HepG2 (cell line): Measurements from ENCODE around the gene CEP19. TPM values are rescaled to one million over a fixed set of nuclear protein-coding genes. Genes with fewer than 3 reads are reported as not detected.

Experiments used
- AKAP8 ChIP-seq: sonication (generic); formaldehyde crosslinking; IDR thresholded peaks from 2 replicates; pipeline ENCODE4 v1.5.1; 2020; ENCODE audit warnings: mild to moderate bottlenecking, missing genetic modification reagents
- FOSL2 ChIP-seq: sonication (generic); formaldehyde crosslinking; IDR thresholded peaks from 2 replicates; pipeline ENCODE4 v1.4.0; 2020; ENCODE audit warnings: missing genetic modification reagents
- GATAD2A ChIP-seq: IDR thresholded peaks from 2 replicates; pipeline ENCODE4 v1.6.1; 2016
- GFI1 ChIP-seq: sonication (generic); formaldehyde crosslinking; IDR thresholded peaks from 2 replicates; pipeline ENCODE4 v1.5.0; 2020; ENCODE audit warnings: missing genetic modification reagents, mild to moderate bottlenecking, borderline replicate concordance
- GTF3A ChIP-seq: sonication (generic); formaldehyde crosslinking; conservative IDR thresholded peaks from 2 replicates; pipeline ENCODE4 v1.4.0; 2020; ENCODE audit warnings: mild to moderate bottlenecking, missing genetic modification reagents
- KDM2A ChIP-seq: sonication (generic); formaldehyde crosslinking; IDR thresholded peaks from 2 replicates; pipeline ENCODE4 v1.4.0; 2020; ENCODE audit warnings: low read depth, missing genetic modification reagents, borderline replicate concordance
- KDM4B ChIP-seq: sonication (generic); formaldehyde crosslinking; IDR thresholded peaks from 2 replicates; pipeline ENCODE4 v1.4.0; 2020; ENCODE audit warnings: missing genetic modification reagents
- POGZ ChIP-seq: sonication (generic); formaldehyde crosslinking; IDR thresholded peaks from 2 replicates; pipeline ENCODE4 v1.4.0; 2020; ENCODE audit warnings: mild to moderate bottlenecking, missing genetic modification reagents
- RCOR2 ChIP-seq: IDR thresholded peaks from 2 replicates; pipeline ENCODE4 v1.6.1; 2016; ENCODE audit warnings: missing biosample characterization, missing genetic modification reagents
- TAF1 ChIP-seq: sonication (generic); formaldehyde crosslinking; IDR thresholded peaks from 2 replicates; pipeline ENCODE4 v1.4.0; 2020; ENCODE audit warnings: missing genetic modification reagents
- TAF15 ChIP-seq: fragments of 200-400 bp; formaldehyde crosslinking; IDR thresholded peaks from one replicate; pipeline ENCODE4 v1.6.1; 2018; ENCODE audit warnings: mild to moderate bottlenecking, low read depth, low read length; ENCODE audit not compliant: poor library complexity, severe bottlenecking
- YY1 ChIP-seq: IDR thresholded peaks from 2 replicates; pipeline ENCODE4 v1.6.1; 2011; ENCODE audit warnings: low read length, low read depth, moderate library complexity, mild to moderate bottlenecking; ENCODE audit not compliant: insufficient read depth, insufficient replicate concordance
- ZBTB38 ChIP-seq: sonication (generic); formaldehyde crosslinking; IDR thresholded peaks from 2 replicates; pipeline ENCODE4 v1.5.1; 2020; ENCODE audit warnings: mild to moderate bottlenecking, missing genetic modification reagents
- ZNF24 ChIP-seq: fragments of 450-650 bp; IDR thresholded peaks from 2 replicates; pipeline ENCODE4 v1.6.1; 2017; ENCODE audit warnings: antibody characterized with exemption, mild to moderate bottlenecking
- ZNF251 ChIP-seq: sonication (generic); formaldehyde crosslinking; IDR thresholded peaks from 2 replicates; pipeline ENCODE4 v1.9.0; 2021; ENCODE audit warnings: mild to moderate bottlenecking, missing genetic modification reagents
- ZNF549 ChIP-seq: sonication (generic); formaldehyde crosslinking; IDR thresholded peaks from 2 replicates; pipeline ENCODE4 v1.5.0; 2020; ENCODE audit warnings: missing genetic modification reagents
- ZNF616 ChIP-seq: sonication (generic); formaldehyde crosslinking; IDR thresholded peaks from 2 replicates; pipeline ENCODE4 v1.5.0; 2020; ENCODE audit warnings: low read depth, mild to moderate bottlenecking, missing genetic modification reagents
- ZNF672 ChIP-seq: sonication (generic); formaldehyde crosslinking; IDR thresholded peaks from 2 replicates; pipeline ENCODE4 v1.8.1; 2022; ENCODE audit warnings: missing genetic modification reagents
- ZNF768 ChIP-seq: sonication (generic); formaldehyde crosslinking; IDR thresholded peaks from 2 replicates; pipeline ENCODE4 v1.4.0; 2020; ENCODE audit warnings: missing genetic modification reagents
- polyA plus RNA-seq, 8 experiments: library from polyadenylated mRNA; depleted of rRNA in 3 of 8; stranded (reverse) in 7 of 8; unstranded in 1 of 8; fragments of >200 nt; fragmentation: Illumina TruSeq in 4 of 8; extraction: Trizol in 4 of 8; gene quantifications; 2 replicates each; pipeline versions ENCODE4 v1.2.1 to v1.2.3, GENCODE V29; 2011 to 2016; ENCODE audit warnings: low read depth in 4 of 8, missing spikeins in 1 of 8, mixed read lengths in 1 of 8; ENCODE audit not compliant: insufficient read depth in 1 of 8
- total RNA-seq, 5 experiments: library from RNA; depleted of rRNA; stranded (reverse); fragments of >200 nt; fragmentation: Illumina TruSeq; extraction: Trizol; gene quantifications; 2 replicates each; pipeline ENCODE4 v1.2.3, GENCODE V29; 2016; ENCODE audit warnings: low read depth in 1 of 5
- TF ChIP-seq, protein P1 (sequence below): sonication (generic); formaldehyde crosslinking; IDR thresholded peaks from 2 replicates; pipeline ENCODE4 v1.9.0; 2021; ENCODE audit warnings: missing genetic modification reagents, borderline replicate concordance
- TF ChIP-seq, protein P2 (sequence below): sonication (generic); formaldehyde crosslinking; IDR thresholded peaks from 2 replicates; pipeline ENCODE4 v1.4.0; 2020; ENCODE audit warnings: missing genetic modification reagents, mild to moderate bottlenecking, borderline replicate concordance
- TF ChIP-seq, protein P3 (sequence below): sonication (generic); formaldehyde crosslinking; IDR thresholded peaks from 2 replicates; pipeline ENCODE4 v1.5.0; 2020; ENCODE audit warnings: missing genetic modification reagents
- TF ChIP-seq, protein P4 (sequence below): sonication (generic); formaldehyde crosslinking; IDR thresholded peaks from 2 replicates; pipeline ENCODE4 v1.4.0; 2020; ENCODE audit warnings: missing genetic modification reagents

CEP19 gene
- total and polyA plus RNA-seq, 2 of the 13 experiments (the other 11 are each of a cell fraction or from before 2014, with no cell fraction given): 0.48 to 1.2 TPM

DNA sequence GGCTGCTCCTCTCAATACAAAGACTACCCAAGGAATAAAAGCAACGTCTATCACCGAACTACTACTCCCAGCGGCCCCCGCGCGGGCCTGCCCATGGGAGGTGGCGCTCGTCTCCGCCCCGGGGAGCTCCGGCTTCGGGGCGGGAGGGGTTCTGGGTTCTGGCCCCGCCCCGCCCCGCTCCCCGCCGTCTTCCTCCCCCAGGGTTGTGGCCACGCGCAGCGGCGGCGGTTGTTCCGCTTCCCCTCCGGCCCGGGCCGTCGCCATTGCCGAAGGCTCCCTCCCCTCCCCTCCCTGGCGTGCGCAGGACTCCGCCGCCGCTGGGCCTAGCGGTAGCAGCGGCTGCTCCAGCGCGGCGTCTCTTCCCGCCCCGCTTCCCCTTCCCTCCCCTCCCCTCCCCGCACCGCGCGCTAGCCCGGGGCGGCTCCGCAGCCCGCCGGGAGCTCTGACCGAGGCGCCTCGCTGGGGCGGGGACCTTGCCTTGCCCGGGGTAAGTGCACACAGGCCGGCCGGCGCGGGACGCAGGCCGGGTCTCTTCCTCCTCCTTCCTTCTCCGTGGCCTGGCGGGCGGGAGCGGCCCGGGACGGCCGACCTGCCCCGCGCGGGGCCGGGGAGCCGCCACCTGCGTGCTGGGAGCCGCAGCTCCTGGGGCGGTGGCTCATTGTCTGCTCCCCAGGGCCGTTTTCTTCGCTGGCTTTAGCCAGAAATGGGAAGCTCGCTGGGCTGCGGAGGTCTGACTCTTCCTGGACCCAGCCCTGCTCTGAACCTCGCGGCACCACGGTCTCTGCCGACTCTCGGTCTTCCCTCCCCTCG is 27.8 kb upstream of the CEP19 start, which contains the start of gene PAK2 (continued):
- TF ChIP-seq GTF3A (CRISPR knock-in tag) (no peak), YY1 (peak; percentile 89), ZNF24 (no peak), FOSL2 (CRISPR knock-in tag) (no peak; the same call in 1 of the 2 replicates), ZNF251 (CRISPR knock-in tag) (no peak), RCOR2 (no peak), ZNF672 (CRISPR knock-in tag) (no peak), GFI1 (CRISPR knock-in tag) (no peak), ZNF549 (CRISPR knock-in tag) (no peak), ZBTB38 (CRISPR knock-in tag) (peak; percentile 29; the same call in 1 of the 2 replicates), ZNF768 (CRISPR knock-in tag) (peak; percentile 53; the same call in 1 of the 2 replicates), TAF15 (no peak), GATAD2A (CRISPR knock-in tag) (no peak), POGZ (CRISPR knock-in tag) (0 out of 2 replicates have a peak, but pooled peaks have one; percentile 67), AKAP8 (0 out of 2 replicates have a peak, but pooled peaks have one; percentile 37), TAF1 (peak; percentile 85), KDM4B (CRISPR knock-in tag) (0 out of 2 replicates have a peak, but pooled peaks have one; percentile 23), ZNF616 (CRISPR knock-in tag) (0 out of 2 replicates have a peak, but pooled peaks have one; percentile 44), KDM2A (CRISPR knock-in tag) (peak; percentile 86)
- TF ChIP-seq, protein P1, sequence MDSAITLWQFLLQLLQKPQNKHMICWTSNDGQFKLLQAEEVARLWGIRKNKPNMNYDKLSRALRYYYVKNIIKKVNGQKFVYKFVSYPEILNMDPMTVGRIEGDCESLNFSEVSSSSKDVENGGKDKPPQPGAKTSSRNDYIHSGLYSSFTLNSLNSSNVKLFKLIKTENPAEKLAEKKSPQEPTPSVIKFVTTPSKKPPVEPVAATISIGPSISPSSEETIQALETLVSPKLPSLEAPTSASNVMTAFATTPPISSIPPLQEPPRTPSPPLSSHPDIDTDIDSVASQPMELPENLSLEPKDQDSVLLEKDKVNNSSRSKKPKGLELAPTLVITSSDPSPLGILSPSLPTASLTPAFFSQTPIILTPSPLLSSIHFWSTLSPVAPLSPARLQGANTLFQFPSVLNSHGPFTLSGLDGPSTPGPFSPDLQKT: no peak
- TF ChIP-seq, protein P2, sequence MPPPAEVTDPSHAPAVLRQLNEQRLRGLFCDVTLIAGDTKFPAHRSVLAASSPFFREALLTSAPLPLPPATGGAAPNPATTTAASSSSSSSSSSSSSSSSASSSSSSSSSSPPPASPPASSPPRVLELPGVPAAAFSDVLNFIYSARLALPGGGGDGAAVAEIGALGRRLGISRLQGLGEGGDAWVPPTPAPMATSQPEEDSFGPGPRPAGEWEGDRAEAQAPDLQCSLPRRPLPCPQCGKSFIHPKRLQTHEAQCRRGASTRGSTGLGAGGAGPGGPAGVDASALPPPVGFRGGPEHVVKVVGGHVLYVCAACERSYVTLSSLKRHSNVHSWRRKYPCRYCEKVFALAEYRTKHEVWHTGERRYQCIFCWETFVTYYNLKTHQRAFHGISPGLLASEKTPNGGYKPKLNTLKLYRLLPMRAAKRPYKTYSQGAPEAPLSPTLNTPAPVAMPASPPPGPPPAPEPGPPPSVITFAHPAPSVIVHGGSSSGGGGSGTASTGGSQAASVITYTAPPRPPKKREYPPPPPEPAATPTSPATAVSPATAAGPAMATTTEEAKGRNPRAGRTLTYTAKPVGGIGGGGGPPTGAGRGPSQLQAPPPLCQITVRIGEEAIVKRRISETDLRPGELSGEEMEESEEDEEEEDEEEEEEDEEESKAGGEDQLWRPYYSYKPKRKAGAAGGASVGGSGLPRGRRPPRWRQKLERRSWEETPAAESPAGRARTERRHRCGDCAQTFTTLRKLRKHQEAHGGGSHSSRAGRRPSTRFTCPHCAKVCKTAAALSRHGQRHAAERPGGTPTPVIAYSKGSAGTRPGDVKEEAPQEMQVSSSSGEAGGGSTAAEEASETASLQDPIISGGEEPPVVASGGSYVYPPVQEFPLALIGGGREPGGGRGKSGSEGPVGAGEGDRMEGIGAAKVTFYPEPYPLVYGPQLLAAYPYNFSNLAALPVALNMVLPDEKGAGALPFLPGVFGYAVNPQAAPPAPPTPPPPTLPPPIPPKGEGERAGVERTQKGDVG (CRISPR knock-in tag): no peak
- TF ChIP-seq, protein P3, sequence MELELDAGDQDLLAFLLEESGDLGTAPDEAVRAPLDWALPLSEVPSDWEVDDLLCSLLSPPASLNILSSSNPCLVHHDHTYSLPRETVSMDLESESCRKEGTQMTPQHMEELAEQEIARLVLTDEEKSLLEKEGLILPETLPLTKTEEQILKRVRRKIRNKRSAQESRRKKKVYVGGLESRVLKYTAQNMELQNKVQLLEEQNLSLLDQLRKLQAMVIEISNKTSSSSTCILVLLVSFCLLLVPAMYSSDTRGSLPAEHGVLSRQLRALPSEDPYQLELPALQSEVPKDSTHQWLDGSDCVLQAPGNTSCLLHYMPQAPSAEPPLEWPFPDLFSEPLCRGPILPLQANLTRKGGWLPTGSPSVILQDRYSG (CRISPR knock-in tag): 0 out of 2 replicates have a peak, but pooled peaks have one; percentile 68
- TF ChIP-seq, protein P4, sequence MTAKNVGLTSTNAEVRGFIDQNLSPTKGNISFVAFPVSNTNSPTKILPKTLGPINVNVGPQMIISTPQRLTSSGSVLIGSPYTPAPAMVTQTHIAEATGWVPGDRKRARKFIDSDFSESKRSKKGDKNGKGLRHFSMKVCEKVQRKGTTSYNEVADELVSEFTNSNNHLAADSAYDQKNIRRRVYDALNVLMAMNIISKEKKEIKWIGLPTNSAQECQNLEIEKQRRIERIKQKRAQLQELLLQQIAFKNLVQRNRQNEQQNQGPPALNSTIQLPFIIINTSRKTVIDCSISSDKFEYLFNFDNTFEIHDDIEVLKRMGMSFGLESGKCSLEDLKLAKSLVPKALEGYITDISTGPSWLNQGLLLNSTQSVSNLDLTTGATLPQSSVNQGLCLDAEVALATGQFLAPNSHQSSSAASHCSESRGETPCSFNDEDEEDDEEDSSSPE (CRISPR knock-in tag): peak; percentile 59
